Tibial nerve (tissue), 4 donors: Measurements from ENCODE around the gene ZFYVE28.

Source experiments
- CTCF ChIP-seq, 5 experiments: fragments of 200-600 bp in 3 of 5; fragments of 450-650 bp in 2 of 5; sonication (generic) in 3 of 5; IDR thresholded peaks; one replicate each; pipeline ENCODE4 v1.5.1; 2016 to 2019; ENCODE audit warnings: antibody characterized with exemption in 5 of 5, mild to moderate bottlenecking in 3 of 5, moderate library complexity in 2 of 5
- EP300 ChIP-seq, 2 donors: sonication (generic); formaldehyde crosslinking; IDR thresholded peaks; one replicate each; pipeline ENCODE4 v1.6.1; 2017; ENCODE audit warnings: antibody characterized with exemption in 2 of 2, mild to moderate bottlenecking in 1 of 2
- POLR2A ChIP-seq, 2 donors: fragments of 450-650 bp; IDR thresholded peaks; one replicate each; pipeline ENCODE4 v1.6.1; 2017; ENCODE audit warnings: antibody characterized with exemption in 2 of 2, mild to moderate bottlenecking in 2 of 2, moderate library complexity in 2 of 2

DNA sequence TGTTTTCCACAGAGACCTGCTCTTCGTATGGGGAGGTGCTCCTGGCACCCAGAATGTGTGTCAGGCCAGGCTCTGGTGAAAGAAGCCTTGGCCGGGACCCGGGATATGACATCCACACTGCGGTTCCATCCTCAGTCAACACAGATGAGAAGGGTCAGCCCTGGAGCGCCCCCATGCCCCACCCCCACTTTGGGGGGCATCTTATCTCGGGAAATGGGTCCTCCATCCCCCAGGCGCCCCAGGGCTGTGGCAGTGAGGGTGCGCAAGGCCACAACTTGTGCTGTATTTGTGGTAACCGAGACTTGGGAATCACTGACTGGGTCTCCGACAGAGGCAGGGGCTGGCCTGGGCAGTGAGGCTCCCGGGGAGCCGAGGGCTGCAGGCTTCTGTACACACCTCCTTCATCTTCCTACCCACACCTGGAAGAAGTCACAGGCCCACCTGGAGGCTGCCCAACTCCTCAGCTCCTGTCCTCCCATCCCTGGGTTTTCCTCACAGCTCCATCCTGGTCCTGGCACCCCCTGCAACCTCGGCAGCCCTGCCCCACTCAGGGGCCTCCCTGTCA lies 8.3 kb upstream of the ZFYVE28 start:
- TF ChIP-seq CTCF (IDR thresholded peaks at IDR 0.05) (no peak), POLR2A (IDR thresholded peaks at IDR 0.05) (no peak), EP300 (IDR thresholded peaks at IDR 0.05) (no peak)
